Right lobe of liver (tissue), 6 donors: ENCODE results near the gene ABHD8. TPM values are rescaled to one million over a fixed set of nuclear protein-coding genes. Genes with fewer than 3 reads are reported as not detected.

ENCODE experiments used
- ATAC-seq, 4 donors: fragments of 200-7000 bp; cut with Tn5 transposase; one replicate each; pipeline ENCODE4 v1.9.1; 2020; ENCODE audit warnings: mild to moderate bottlenecking in 4 of 4, moderate library complexity in 4 of 4
- DNase-seq, 3 donors: peaks; one replicate each; pipeline ENCODE4 v3.0.0-alpha.2; 2020
- H3K27ac ChIP-seq, 3 donors: fragments of 200-600 bp; one replicate each; pipeline ENCODE4 v1.8.0; 2022
- H3K27me3 ChIP-seq, 2 donors: fragments of 200-600 bp; one replicate each; pipeline ENCODE4 v1.8.0; 2022
- H3K36me3 ChIP-seq, 4 donors: fragments of 200-600 bp; sonication (generic) in 1 of 4; one replicate each; pipeline versions ENCODE4 v1.5.1 to v1.8.0; 2017 to 2022; ENCODE audit warnings: control low read depth in 1 of 4
- H3K4me1 ChIP-seq, 4 donors: fragments of 200-600 bp; sonication (generic) in 1 of 4; one replicate each; pipeline versions ENCODE4 v1.5.1 to v1.8.0; 2017 to 2022; ENCODE audit warnings: control low read depth in 1 of 4
- H3K4me3 ChIP-seq, 3 donors: fragments of 200-600 bp; one replicate each; pipeline ENCODE4 v1.8.0; 2022
- H3K9me3 ChIP-seq, 4 donors: fragments of 200-600 bp; sonication (generic) in 1 of 4; one replicate each; pipeline versions ENCODE4 v1.5.1 to v1.8.0; 2017 to 2022; ENCODE audit warnings: control low read depth in 1 of 4
- POLR2A ChIP-seq: fragments of 450-650 bp; IDR thresholded peaks from one replicate; pipeline ENCODE4 v1.6.1; 2017; ENCODE audit warnings: antibody characterized with exemption, mild to moderate bottlenecking
- WGBS: methylation state at CpG from one replicate; pipeline ENCODE4 v1.1.6; 2018; ENCODE audit warnings: low coverage, low lambda C conversion rate; ENCODE audit not compliant: insufficient coverage; ENCODE audit errors: missing lambda C conversion rate; 5-methylcytosine and 5-hydroxymethylcytosine counted together
- intact Hi-C, 2 donors: fragments of 100-400 bp; cut with DNase I; formaldehyde crosslinking; loops; one replicate each; pipeline versions ENCODE4 v1.11.2 to v1.14.1; 2022
- total RNA-seq, 6 experiments: library from RNA; depleted of rRNA in 2 of 6; stranded (reverse); fragments of >200 nt in 2 of 6; fragmentation: NEBNext Ultra II Directional in 3 of 6; extraction: Animal tissue kit (Norgen Biotek cat#: 25700) in 3 of 6; gene quantifications; one replicate each; pipeline versions ENCODE4 v1.1.0 to v1.2.4, GENCODE V29; 2016 to 2023
- TF ChIP-seq, protein P1 (sequence below), 4 donors: fragments of 200-600 bp in 3 of 4; fragments of 450-650 bp in 1 of 4; IDR thresholded peaks; one replicate each; pipeline versions ENCODE4 v1.5.1 to v1.8.0; 2016 to 2022; ENCODE audit warnings: antibody characterized with exemption in 4 of 4, mild to moderate bottlenecking in 2 of 4
- donor health status: DM: no; HTN: yes; CAD: no.
- donor health status: DM: no; HTN: no; CAD: no.
- donor health status: DM: no; HTN: no; CAD: no.
- donor health status: DM: no; HTN: yes; CAD: no.
- donor health status: DM: no; HTN: yes; CAD: no.

The ABHD8 gene
- total RNA-seq, 6 experiments from 2014 or later: 8.3 to 27.3 (median 15.8) TPM

DNA sequence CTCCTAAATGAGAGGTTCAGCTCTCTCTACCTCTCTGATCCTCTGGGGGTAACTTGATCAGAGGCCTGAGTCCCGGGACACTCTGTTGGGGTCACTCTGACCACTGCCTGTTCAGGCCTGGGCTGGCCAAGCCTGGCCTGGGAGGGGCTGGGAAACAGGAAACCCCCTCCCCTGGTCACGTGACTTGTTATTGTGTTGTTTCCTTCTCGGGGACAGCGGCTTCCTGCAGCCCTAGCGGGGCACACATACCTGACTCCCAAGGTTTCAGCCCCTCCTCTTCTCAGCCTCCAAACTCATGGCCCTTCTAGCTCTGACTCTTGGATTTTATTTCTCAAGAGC lies 38.6 kb downstream of the ABHD8 start, which contains the start of gene USHBP1:
TSS of gene USHBP1 (minus strand) at position 105 of the 339 bp plus-strand sequence. CDS start 446 bp downstream, outside the sequence.
- Histone ChIP-seq H3K9me3 (no peaks in the 10 kb centered on the region), H3K27me3 (no peaks in the 10 kb centered on the region), H3K36me3 (no peaks in the 10 kb centered on the region), H3K4me1 (peaks cover 0 to 6% (median 3%) of the 10 kb centered on the region in 4 donors), H3K27ac (peak within 1 kb of the TSS; percentile 44 to 73 (median 47)), H3K4me3 (peak within 1 kb of the TSS; percentile 5 to 29 (median 19))
- ATAC-seq (peak in 2 of 4 donors; percentile 6 to 14), DNase-seq (peak; percentile 54 to 61 (median 61))
- no peak for TF ChIP-seq POLR2A
- TF ChIP-seq, protein P1, sequence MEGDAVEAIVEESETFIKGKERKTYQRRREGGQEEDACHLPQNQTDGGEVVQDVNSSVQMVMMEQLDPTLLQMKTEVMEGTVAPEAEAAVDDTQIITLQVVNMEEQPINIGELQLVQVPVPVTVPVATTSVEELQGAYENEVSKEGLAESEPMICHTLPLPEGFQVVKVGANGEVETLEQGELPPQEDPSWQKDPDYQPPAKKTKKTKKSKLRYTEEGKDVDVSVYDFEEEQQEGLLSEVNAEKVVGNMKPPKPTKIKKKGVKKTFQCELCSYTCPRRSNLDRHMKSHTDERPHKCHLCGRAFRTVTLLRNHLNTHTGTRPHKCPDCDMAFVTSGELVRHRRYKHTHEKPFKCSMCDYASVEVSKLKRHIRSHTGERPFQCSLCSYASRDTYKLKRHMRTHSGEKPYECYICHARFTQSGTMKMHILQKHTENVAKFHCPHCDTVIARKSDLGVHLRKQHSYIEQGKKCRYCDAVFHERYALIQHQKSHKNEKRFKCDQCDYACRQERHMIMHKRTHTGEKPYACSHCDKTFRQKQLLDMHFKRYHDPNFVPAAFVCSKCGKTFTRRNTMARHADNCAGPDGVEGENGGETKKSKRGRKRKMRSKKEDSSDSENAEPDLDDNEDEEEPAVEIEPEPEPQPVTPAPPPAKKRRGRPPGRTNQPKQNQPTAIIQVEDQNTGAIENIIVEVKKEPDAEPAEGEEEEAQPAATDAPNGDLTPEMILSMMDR (IDR thresholded peaks at IDR 0.05): no peak
- 57% methylated on average over 1 of the region's 5 CpGs for WGBS
- intact Hi-C loops: no loop called here

DNA sequence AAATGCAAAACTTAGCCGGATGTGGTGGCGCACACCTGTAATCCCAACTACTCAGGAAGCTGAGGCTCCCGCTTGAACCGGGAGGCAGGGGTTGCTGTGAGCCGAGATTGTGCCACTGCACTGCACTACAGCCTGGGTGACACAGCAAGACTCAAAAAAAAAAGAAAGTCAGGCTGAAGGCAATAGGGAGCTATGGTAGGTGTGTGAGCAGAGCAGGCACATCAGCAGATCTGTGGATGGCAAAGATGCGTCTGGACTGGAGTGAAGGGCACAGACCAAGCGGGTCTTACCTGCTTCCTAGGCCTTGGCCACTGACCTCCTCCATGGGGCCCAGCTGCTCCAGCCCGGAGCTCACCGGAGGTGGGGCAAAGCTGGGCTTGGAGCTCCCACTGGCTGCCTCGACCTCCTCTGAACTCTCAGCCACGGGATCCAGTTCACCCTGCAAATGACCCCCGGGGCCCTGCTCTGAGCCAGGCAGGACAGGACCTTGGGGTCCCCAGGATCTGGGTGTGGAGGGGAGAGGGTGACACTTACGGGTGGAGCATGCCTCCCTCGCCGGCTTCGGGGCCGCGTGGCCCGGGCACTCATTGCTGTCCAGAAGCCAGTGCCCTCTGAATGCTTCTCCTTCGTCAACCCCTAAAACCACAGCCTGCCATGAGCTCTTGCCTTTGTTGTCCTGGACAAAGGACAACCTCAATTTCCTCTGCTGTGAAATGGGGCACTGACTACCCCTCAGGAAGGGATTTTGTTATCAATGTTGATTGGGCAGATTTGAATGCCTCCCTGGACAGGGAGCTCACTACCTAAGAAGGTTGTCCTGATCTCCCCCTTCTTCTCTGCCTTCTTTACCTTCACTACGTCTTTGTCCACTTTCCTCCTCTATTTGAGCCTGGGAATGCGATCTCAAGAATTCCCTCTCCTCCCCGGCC lies 39.2 kb downstream of the ABHD8 start:
- Histone ChIP-seq H3K27me3 (no peaks in the 10 kb centered on the region), H3K4me1 (peaks cover 0 to 6% (median 3%) of the 10 kb centered on the region in 4 donors), H3K36me3 (no peaks in the 10 kb centered on the region), H3K9me3 (no peaks in the 10 kb centered on the region), H3K4me3 (peak overlapping the region; percentile 5 to 29 (median 19)), H3K27ac (peak overlapping the region; percentile 44 to 73 (median 47))
- DNase-seq: no peak
- TF ChIP-seq, protein P1 (IDR thresholded peaks at IDR 0.05): no peak
- TF ChIP-seq POLR2A: no peak
- WGBS: 93% methylated on average over 5 of the region's 23 CpGs
- intact Hi-C loops: no loop called here
- ATAC-seq: no peak

DNA sequence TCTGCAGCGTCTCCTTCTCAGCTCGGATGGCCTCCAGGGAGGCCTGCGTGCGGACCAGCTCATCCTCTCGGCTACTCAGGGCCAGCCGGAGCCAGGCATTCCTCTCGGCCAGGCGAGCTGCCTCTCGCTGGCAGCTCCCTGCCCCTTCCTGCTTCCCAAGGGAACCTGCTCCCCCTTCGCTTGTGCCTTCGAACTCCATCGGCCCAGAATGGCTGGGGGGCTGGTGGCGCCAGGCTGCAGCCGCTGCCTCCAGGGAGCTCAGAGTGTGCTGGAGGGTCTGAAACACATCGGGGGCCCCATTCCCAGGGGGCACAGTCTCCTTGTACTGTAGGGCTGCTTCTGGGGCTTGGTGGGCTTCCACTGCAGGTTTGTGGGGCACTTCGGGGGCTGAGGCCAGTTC lies 40.7 kb downstream of the ABHD8 start:
- no peaks in the 10 kb centered on the region for H3K36me3 ChIP-seq
- no peaks in the 10 kb centered on the region for H3K4me1 ChIP-seq
- H3K27ac ChIP-seq: no peak overlapping the region
- DNase-seq (no peak), ATAC-seq (no peak)
- H3K27me3 ChIP-seq: no peaks in the 10 kb centered on the region
- H3K9me3 ChIP-seq: no peaks in the 10 kb centered on the region
- no peak overlapping the region for H3K4me3 ChIP-seq
- intact Hi-C loops: no loop called here
- TF ChIP-seq, protein P1 (IDR thresholded peaks at IDR 0.05): no peak
- TF ChIP-seq POLR2A: no peak
- 86% methylated on average over 9 of the region's 16 CpGs for WGBS

DNA sequence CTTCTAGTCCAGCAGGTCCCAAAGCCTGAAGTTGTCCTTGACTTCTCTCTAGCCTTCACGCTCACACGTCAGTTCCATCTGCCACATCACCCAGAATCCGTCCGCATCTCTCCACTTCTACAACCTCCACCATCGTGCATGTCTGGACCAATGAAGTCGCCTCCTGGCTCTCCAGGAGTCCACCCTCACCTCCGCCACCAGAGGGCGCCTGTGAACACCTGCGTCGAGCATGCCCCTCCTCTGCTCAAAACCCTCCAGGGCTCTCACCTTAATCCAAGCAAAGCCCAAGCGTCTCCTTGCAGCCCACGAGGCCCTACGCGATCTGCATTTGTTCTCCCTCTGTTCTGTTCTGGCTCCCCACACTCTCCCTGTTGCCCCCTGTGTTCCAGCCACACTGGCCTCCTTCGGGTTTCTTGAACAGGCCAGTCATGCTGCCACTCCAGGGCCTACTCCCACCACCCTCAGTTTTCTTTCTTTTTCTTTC lies 42.3 kb downstream of the ABHD8 start:
- no peak overlapping the region for H3K4me3 ChIP-seq
- DNase-seq: peak; percentile 87 to 88 (median 88)
- no peak overlapping the region for H3K27ac ChIP-seq

More for the DNA sequence above, 42.3 kb downstream of the ABHD8 start:
- H3K36me3 ChIP-seq: no peaks in the 10 kb centered on the region
- H3K9me3 ChIP-seq: no peaks in the 10 kb centered on the region
- H3K4me1 ChIP-seq: no peaks in the 10 kb centered on the region
- H3K27me3 ChIP-seq: no peaks in the 10 kb centered on the region
- intact Hi-C loops: no loop called here
- WGBS: 11% methylated on average over 14 of the region's 15 CpGs
- TF ChIP-seq, protein P1 (IDR thresholded peaks at IDR 0.05): peak; percentile 80 to 96 (median 95)
- TF ChIP-seq POLR2A: no peak
- ATAC-seq: peak; percentile 94 to 97 (median 96)
